Activated T-cell treated with anti-CD3 and anti-CD28 coated beads for 48 hours (primary cell): ENCODE measurements around the gene SORT1.
"Not testable (repeated sequence)": the region's sequence is repeated elsewhere in the genome, so short reads cannot be mapped to it uniquely, and the experiment has no call there.

ENCODE experiments used
- DNase-seq: peaks from one replicate; pipeline ENCODE4 v3.0.0-alpha.2; 2020; ENCODE audit warnings: low read depth

The SORT1 gene

GRCh38 chr1:109338608-109339007, 59.1 kb downstream of the SORT1 start:
- no peak for DNase-seq

GRCh38 chr1:109338091-109338490, 59.6 kb downstream of the SORT1 start:
- DNase-seq: no peak

GRCh38 chr1:109335091-109335490, 62.6 kb downstream of the SORT1 start:
- DNase-seq: no peak

GRCh38 chr1:109331113-109331512, 66.6 kb downstream of the SORT1 start:
- DNase-seq: no peak

GRCh38 chr1:109327285-109327684, 70.4 kb downstream of the SORT1 start:
- no peak for DNase-seq

- DNase-seq: no peak
Measured at GRCh38 chr1:109322974-109323373, 74.7 kb downstream of the SORT1 start.

- no peak for DNase-seq
Measured at GRCh38 chr1:109319114-109319513, 78.6 kb downstream of the SORT1 start.

- no peak for DNase-seq
Measured at GRCh38 chr1:109316506-109316905, 81.2 kb downstream of the SORT1 start.

GRCh38 chr1:109315288-109315687, 82.4 kb downstream of the SORT1 start:
- no peak for DNase-seq

GRCh38 chr1:109314795-109315194, 82.9 kb downstream of the SORT1 start:
- no peak for DNase-seq

GRCh38 chr1:109312978-109313775, 84.5 kb downstream of the SORT1 start:
- no peak for DNase-seq

- no peak for DNase-seq
Measured at GRCh38 chr1:109312246-109312645, 85.5 kb downstream of the SORT1 start.

GRCh38 chr1:109309347-109309746, 88.4 kb downstream of the SORT1 start:
- no peak for DNase-seq

GRCh38 chr1:109307274-109308021, 90.3 kb downstream of the SORT1 start:
- no peak for DNase-seq

- DNase-seq: no peak
Measured at GRCh38 chr1:109306832-109307273, 90.9 kb downstream of the SORT1 start, which contains the start of gene MYBPHL. TSS of gene MYBPHL (minus strand) at chr1:109307011. CDS start at chr1:109306991, 20 bp downstream.

- not testable (repeated sequence) for DNase-seq
Measured at GRCh38 chr1:109305991-109306390, 91.7 kb downstream of the SORT1 start.

GRCh38 chr1:109304226-109304920, 93.3 kb downstream of the SORT1 start:
- no peak for DNase-seq

- DNase-seq: no peak
Measured at GRCh38 chr1:109301874-109302273, 95.8 kb downstream of the SORT1 start.

GRCh38 chr1:109300650-109301151, 97.0 kb downstream of the SORT1 start:
- DNase-seq: no peak

- no peak for DNase-seq
Measured at GRCh38 chr1:109299558-109300343, 98.0 kb downstream of the SORT1 start.
